Measurements from ENCODE around the gene GUCA1C.

The GUCA1C gene

GRCh38 chr3:108953700-108954099 lies at the start of gene GUCA1C:
Gene GUCA1C, minus strand, starts transcription at chr3:108953879. Its CDS starts 117 bp downstream, at chr3:108953762.
- no peak for DNase-seq

- no peak for DNase-seq
Measured at GRCh38 chr3:108998436-108998835, 44.8 kb upstream of the GUCA1C start.

- no peak for DNase-seq
Measured at GRCh38 chr3:108985844-108986243, 32.2 kb upstream of the GUCA1C start.

- no peak for DNase-seq
Measured at GRCh38 chr3:108983051-108983450, 29.4 kb upstream of the GUCA1C start.

- DNase-seq, result no peak
Measured at GRCh38 chr3:108976058-108976457, 22.4 kb upstream of the GUCA1C start.

GRCh38 chr3:108973019-108973418 lies 19.3 kb upstream of the GUCA1C start:
- no peak for DNase-seq

GRCh38 chr3:108972482-108972881 lies 18.8 kb upstream of the GUCA1C start:
- DNase-seq, result no peak

GRCh38 chr3:108970561-108970960 lies 16.9 kb upstream of the GUCA1C start:
- DNase-seq, result no peak

- no peak for DNase-seq
Measured at GRCh38 chr3:108966773-108967172, 13.1 kb upstream of the GUCA1C start.

- DNase-seq, result no peak
Measured at GRCh38 chr3:108959017-108959416, 5.3 kb upstream of the GUCA1C start.

- no peak for DNase-seq
Measured at GRCh38 chr3:108953210-108953609, 469 bp downstream of the GUCA1C start.

GRCh38 chr3:108951820-108952501 lies 1.7 kb downstream of the GUCA1C start:
- DNase-seq, result no peak

GRCh38 chr3:108947855-108948254 lies 5.8 kb downstream of the GUCA1C start:
- DNase-seq, result no peak

- no peak for DNase-seq
Measured at GRCh38 chr3:108946292-108947285, 7.1 kb downstream of the GUCA1C start.

GRCh38 chr3:108940568-108941263 lies 13.0 kb downstream of the GUCA1C start:
- DNase-seq, result no peak

- DNase-seq, result no peak
Measured at GRCh38 chr3:108940166-108940565, 13.5 kb downstream of the GUCA1C start.

- DNase-seq, result no peak
Measured at GRCh38 chr3:108936924-108937689, 16.6 kb downstream of the GUCA1C start.

GRCh38 chr3:108931035-108931434 lies 22.6 kb downstream of the GUCA1C start:
- no peak for DNase-seq

- DNase-seq, result no peak
Measured at GRCh38 chr3:108918866-108919265, 34.8 kb downstream of the GUCA1C start.

- DNase-seq, result peak; percentile 70
Measured at GRCh38 chr3:108914774-108915641, 38.7 kb downstream of the GUCA1C start.

- no peak for DNase-seq
Measured at GRCh38 chr3:108909799-108910198, 43.9 kb downstream of the GUCA1C start.
